Measurements from ENCODE around the gene PKNOX1.

GRCh38 chr21:42986125-42986783, 11.9 kb downstream of the PKNOX1 start:
- TF ChIP-seq CTCF (conservative IDR thresholded peaks at IDR 0.05 in 1 of 2, IDR thresholded peaks at IDR 0.05 in 1 of 2; ENCODE audit: low read depth in 1 of 2, low read length in 2 of 2) (no peak), EZH2 (IDR thresholded peaks at IDR 0.05; ENCODE audit: low read length, missing control alignments) (no peak)
